COLO829 (cell line): ENCODE data around the gene MRPS7.
"Not testable (repeated sequence)": the region's sequence is repeated elsewhere in the genome, so short reads cannot be mapped to it uniquely, and the experiment has no call there.

ENCODE experiments used
- DNase-seq: peaks from one replicate; pipeline ENCODE4 v3.0.0; 2012; ENCODE audit warnings: low spot score

The MRPS7 gene

DNA sequence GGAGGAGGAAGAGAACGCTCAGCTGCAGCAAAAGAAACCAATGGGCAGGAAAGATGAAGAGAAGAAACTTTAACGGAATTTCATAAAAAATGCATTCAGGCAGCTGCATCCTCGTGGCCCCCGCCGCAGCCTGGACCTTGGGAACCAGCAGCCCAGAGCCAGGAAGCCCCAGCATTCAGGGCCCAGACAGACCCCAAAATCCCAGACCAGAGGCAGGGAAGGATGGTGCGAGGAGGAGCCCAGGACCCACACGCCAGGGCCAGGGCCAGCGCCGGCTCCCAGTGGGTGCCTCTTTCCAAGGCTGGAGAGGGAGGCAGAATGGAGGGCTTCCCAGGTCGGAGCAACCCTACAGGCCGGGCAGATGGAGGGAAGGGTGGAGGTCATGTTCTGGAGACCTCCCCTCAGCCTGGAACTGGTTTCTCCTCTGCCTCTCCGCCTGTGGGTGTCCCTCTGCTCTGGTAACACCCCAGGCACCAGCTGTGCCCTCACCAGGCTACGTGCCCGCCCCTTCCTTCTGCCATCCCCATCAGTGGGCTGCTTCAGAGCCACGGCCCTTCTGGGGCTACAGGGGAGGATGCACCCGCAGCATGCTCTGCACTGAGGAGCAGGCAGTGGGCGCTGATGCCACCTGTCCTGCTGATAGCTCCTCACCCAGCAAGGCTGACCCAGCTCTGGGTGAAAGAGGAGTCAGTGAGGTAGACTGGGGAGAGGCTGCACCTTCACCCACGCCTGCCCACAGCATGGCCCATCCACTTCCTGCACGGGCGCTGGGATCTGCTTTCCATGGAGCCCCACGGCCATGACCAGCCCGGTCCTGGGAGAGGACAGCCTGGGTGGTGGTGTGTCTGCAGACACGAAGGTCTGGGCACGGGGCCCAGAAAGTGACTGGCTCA, 10.5 kb downstream of the MRPS7 start:
- DNase-seq = no peak

DNA sequence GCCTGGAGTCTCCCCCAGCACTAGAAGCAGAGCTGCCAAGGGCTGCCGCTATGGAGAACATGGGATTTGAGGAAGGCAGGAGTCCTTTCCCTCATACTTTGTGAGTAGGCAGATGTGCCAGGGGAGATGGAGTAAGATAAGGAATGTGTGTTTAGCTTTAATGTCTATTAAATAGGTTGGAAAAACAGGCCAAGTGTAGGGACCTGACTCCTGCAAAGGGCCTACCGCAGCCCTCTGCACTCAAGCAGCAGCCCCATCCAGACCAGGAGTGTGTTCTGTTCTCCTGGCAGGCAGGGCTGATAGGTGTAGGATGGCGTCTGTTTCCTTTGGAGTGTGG, 11.1 kb downstream of the MRPS7 start:
- no peak for DNase-seq

- DNase-seq = no peak
Observed at GRCh38 chr17:75273977-75274708, 12.5 kb downstream of the MRPS7 start.

- no peak for DNase-seq
Observed at GRCh38 chr17:75277664-75278071, 16.0 kb downstream of the MRPS7 start.

DNA sequence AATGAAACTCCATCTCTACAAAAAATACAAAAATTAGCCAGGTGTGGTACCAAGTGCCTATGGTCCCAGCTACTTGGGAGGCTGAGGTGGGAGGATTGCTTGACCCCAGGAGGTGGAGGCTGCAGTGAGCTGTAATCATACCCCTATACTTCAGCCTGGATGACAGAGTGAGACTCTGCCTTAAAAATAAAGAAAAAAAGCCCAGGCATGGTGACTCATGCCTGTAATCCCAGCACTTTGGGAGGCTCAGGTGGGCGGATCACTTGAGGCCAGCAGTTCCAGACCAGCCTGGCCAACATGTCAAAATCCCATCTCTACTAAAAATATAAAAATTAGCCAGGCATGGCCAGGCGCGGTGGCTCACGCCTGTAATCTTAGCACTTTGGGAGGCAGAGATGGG, 18.5 kb downstream of the MRPS7 start:
- DNase-seq = not testable (repeated sequence)

DNA sequence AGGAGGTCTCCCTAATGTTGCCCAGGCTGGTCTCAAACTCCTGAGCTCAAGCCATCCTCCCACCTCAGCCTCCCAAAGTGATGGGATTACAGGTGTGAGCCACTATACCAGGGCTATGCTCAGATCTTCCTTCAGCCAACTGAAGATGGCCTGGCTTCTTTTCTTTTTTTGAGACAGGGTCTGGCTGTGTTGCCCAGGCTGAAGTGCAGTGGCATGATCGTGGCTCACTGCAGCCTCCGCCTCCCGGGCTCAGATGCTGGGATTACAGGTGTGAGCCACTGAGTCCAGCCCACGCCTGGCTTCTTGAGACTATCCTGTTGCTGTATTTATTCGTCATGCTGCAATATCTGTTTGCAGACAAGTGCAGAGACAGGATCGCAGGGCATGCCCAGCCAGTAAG, 23.4 kb downstream of the MRPS7 start:
- no peak for DNase-seq

DNA sequence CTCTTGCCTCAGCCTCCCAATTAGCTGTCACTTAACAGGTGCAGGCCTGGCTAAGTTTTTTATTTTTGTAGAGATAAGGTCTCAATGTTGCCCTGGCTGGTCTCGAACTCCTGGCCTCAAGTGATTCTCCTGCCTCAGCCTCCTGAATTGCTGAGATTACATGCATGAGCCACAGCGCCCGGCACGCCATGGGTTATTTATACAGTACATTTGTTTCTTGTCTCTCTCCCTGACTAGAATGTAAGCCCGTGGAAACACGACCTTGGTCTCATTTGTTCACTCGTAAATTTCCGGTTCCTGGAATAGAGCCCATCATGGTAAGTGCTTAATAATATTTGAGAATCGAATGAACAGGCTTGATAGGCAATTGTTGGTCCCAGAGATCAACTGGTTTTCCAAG, 25.5 kb downstream of the MRPS7 start:
- DNase-seq = no peak

DNA sequence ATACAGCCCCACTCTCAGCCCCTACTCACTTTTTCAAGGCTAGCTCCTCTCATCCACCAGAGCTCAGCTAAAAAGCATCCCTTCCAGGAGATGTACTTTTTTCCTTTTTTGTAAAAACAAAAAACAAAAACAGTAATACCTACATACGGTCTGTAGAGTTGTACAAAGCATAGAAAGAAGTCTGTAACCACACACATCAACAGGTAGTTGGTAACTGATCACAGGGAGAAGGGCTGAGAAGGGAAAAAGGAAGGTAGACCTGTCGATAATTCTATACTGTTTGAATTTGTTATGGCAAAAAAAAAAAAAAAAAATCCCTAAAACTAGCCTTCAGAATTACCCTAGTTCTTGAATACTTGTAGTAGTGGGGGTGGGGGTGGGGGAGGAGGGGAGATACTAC, 26.7 kb downstream of the MRPS7 start:
- no peak for DNase-seq

DNA sequence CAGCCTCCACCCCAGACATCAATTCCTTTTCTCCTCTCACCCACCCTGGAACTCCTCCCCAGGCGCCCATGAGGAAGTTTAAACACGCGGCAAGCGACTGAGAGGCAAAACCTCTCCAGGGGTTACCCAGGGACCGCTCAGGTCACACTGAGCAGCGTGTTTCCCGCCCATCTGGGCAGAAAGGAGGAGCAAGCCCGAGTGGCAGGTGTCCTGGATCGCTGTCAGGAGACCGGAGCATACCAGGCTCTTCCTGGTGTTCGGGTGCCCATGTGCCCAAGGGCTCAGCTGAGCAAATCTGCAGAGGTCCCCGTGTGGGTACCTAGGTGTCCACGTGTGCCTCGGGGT, 27.1 kb downstream of the MRPS7 start:
- DNase-seq = peak; percentile 23

- DNase-seq = peak; percentile 98
Observed at GRCh38 chr17:75289115-75289831, 27.6 kb downstream of the MRPS7 start, which contains the start of gene SLC25A19. Gene SLC25A19 (minus strand): TSS chr17:75289433. CDS start chr17:75286764, 2,669 bp downstream.

GRCh38 chr17:75289832-75290337, 28.2 kb downstream of the MRPS7 start:
- DNase-seq = peak; percentile 39

GRCh38 chr17:75292810-75293448, 31.2 kb downstream of the MRPS7 start:
- not testable (repeated sequence) for DNase-seq

DNA sequence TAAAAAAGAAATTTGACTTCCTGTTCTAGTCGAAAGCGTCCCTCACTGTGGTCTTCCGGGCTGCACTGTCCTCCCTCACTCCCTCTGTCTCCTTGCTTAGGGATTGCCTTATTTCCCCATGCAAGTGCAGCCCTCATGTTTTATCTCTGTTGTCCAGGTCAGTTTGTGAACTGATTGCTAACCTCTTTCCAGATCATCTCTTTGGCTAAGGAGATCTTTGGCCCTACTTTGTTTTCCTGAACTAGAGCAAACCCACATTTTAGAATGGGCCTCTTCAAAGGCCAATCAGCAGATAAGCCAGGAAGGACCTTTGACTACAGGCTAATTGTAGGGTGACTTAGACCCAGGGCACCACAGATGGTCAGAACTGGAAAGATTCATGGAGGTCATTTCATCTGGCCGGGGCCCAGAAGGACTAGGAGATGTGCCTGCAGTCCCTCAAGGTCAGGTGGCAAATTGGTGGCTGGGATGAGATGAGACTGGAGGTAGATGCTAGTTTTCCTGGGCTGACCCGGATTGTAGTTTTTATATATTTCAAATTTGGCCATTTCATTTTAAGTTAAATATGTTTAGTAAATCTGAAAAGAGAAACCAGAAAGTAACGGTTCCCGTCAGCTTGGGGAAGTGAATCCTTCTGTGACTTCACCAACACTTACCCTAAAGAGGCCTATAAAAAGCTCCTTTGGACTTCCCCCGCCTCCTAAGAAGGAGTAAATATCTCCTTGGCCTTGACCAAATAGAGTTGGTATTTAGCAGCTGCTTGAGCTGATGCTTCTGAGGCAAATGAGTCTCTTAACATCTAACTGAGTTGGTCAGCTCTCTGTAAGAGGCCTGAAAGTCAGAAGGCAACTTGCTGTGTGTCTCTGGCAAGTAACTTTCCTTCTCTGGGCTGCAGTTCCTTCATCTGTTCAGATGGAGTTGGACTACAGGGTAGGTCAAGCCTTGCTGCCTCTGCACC, 33.8 kb downstream of the MRPS7 start:
- no peak for DNase-seq

- DNase-seq = no peak
Observed at GRCh38 chr17:75300280-75300679, 38.6 kb downstream of the MRPS7 start.

GRCh38 chr17:75301049-75301448, 39.4 kb downstream of the MRPS7 start:
- DNase-seq = no peak

DNA sequence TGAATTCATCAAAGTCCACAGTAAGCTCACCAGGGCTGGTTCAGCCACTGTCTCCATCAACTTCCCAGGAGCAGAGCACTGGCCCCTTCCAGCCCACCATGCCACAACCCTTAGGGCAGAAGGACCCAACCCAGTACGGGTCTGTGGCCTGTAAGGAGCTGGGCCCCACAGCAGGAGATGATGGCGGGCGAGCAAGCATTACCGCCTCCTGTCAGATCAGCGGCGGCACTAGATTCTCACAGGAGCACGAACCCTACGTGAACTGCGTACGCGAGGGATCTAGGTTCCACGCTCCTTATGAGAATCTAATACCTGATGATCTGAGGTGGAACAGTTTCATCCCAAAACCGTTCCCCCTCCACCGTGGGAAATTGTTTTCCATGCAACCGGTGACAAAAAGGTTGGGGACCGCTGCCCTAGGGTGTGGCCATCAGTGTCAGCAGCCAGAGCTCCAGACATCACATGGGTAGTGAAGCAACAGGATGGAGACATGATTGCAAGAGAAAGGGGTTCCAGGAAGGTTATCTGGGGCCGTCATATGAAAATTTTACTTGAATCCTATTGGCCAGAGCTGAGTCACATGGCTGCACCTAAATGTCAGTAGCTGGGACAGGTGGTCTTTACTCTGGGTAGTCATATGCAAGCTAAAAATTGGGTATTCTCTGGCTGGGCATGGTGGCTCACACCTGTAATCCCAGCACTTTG, 40.0 kb downstream of the MRPS7 start:
- DNase-seq = no peak

DNA sequence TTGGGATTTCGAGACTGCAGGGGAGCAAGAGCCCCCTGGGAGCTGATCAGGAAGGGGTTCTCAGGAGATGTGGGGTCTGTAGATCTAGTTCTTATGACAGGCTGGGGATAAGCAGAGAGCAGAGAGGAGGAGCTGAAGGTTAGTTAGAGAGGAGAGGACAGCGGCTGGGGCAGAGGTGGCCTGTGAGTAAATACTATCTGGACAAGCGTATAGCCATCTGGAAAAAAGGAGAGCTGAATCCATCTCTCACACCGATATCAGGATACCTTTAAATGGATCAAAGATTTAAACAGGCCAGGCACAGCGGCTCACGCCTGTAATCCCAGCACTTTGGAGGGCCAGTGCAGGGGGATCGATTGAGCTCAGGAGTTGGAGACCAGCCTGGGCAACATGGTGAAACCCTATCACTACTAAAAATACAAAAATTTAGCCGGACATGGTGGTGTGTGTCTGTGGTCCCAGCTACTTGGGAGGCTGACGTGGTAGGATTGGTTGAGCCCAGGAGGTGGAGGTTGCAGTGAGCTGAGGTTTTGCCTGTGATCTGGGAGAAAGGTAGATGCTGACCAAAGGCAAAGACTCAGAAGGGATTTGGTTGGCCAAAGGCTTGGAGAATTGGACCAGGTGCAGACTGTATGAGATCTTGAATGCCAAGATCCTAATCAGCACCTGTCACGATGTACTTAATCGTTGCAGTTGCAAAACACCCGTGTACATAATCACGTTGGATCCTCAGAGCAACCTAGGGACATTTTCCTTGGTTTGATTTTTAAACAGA, 46.5 kb downstream of the MRPS7 start:
- DNase-seq = no peak

DNA sequence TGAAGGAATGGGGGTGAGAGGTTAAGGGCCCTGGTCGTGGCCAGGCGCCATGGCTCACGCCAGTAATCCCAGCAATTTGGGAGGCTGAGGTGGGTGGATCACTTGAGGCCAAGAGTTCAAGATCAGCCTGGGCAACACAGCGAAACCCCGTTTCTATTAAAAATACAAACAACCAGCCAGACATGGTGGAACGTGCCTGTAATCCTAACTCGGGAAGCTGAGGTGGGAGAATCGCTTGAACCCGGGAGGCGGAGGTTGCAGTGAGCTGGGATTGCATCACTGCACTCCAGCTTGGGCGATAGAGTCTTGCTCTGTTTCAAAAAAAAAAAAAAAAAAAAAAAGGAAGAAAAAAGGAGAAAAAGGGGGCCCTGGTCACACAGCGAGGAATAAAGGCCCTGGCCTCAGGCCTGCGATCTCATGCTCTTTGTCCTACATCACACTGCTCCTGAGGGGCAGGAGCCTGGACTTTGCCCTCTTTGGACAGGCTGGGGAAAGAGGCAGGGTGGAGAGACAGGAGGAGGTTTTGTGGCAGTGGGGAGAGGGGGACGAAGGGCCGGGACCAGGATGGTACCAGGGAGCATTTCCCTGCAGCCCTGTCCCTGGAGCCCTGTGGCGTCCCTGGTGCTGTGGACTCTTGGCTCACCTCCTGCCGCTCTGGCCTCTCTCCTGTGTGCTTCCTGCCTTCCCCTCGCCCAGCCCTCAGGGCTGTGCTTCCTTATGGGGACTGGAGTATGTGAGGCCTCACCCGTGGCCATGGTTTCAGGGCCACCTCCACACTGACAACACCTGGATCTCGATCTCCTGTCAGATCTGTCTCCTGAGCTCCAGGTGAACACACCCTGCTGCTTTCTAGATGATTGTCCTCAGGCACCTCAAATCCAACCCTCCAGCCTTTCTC, 47.3 kb downstream of the MRPS7 start:
- no peak for DNase-seq
